Gastroesophageal sphincter (tissue), 4 donors: Measurements from ENCODE around the gene PLXNA1. TPM values are rescaled to one million over a fixed set of nuclear protein-coding genes. Genes with fewer than 3 reads are reported as not detected.

Experiments
- ATAC-seq: fragments of 150-250 bp; one replicate; pipeline ENCODE4 v1.9.1; 2016; ENCODE audit warnings: mild to moderate bottlenecking, moderate library complexity
- H3K27ac ChIP-seq, 4 donors: fragments of 200-600 bp; sonication (generic) in 3 of 4; 1 replicate in 3 of 4; 2 replicates in 1 of 4; pipeline ENCODE4 v1.5.1; 2016 to 2019
- H3K27me3 ChIP-seq: fragments of 200-600 bp; sonication (generic); one replicate; pipeline ENCODE4 v1.5.1; 2019
- H3K36me3 ChIP-seq, 2 donors: fragments of 200-600 bp; sonication (generic); one replicate each; pipeline ENCODE4 v1.5.1; 2019; ENCODE audit warnings: control low read depth in 1 of 2
- H3K4me1 ChIP-seq, 3 donors: fragments of 200-600 bp; sonication (generic); 1 replicate in 2 of 3; 2 replicates in 1 of 3; pipeline ENCODE4 v1.5.1; 2016 to 2019; ENCODE audit warnings: control low read depth in 2 of 3
- H3K4me3 ChIP-seq, 2 donors: fragments of 200-600 bp; sonication (generic); one replicate each; pipeline ENCODE4 v1.5.1; 2019; ENCODE audit warnings: mild to moderate bottlenecking in 1 of 2, moderate library complexity in 1 of 2
- H3K9me3 ChIP-seq, 3 donors: fragments of 200-600 bp; sonication (generic); one replicate each; pipeline ENCODE4 v1.5.1; 2017 to 2019; ENCODE audit warnings: control low read depth in 2 of 3
- EP300 ChIP-seq: sonication (generic); formaldehyde crosslinking; IDR thresholded peaks from one replicate; pipeline ENCODE4 v1.6.1; 2017; ENCODE audit warnings: antibody characterized with exemption, mild to moderate bottlenecking
- POLR2A ChIP-seq, 2 donors: fragments of 450-650 bp; IDR thresholded peaks; one replicate each; pipeline ENCODE4 v1.6.1; 2017; ENCODE audit warnings: antibody characterized with exemption in 2 of 2, mild to moderate bottlenecking in 2 of 2, moderate library complexity in 1 of 2
- POLR2AphosphoS5 ChIP-seq: sonication (generic); formaldehyde crosslinking; IDR thresholded peaks from one replicate; pipeline ENCODE4 v1.6.1; 2017; ENCODE audit warnings: antibody characterized with exemption
- WGBS, 2 donors: methylation state at CpG; one replicate each; pipeline ENCODE4 v1.1.5; 2018; ENCODE audit warnings: low coverage in 1 of 2; 5-methylcytosine and 5-hydroxymethylcytosine counted together
- total RNA-seq, 4 donors: library from RNA; depleted of rRNA; stranded (reverse); fragments of >200 nt; gene quantifications; one replicate each; pipeline ENCODE4 v1.1.0, GENCODE V29; 2016
- TF ChIP-seq, protein P1 (sequence below), 4 experiments: fragments of 200-600 bp in 2 of 4; fragments of 450-650 bp in 2 of 4; sonication (generic) in 1 of 4; IDR thresholded peaks; one replicate each; pipeline ENCODE4 v1.5.1; 2017 to 2019; ENCODE audit warnings: antibody characterized with exemption in 4 of 4, mild to moderate bottlenecking in 2 of 4, moderate library complexity in 2 of 4

PLXNA1 gene
- total RNA-seq, 4 donors from 2014 or later, result 20.1 to 86.7 (median 31.9) TPM

DNA sequence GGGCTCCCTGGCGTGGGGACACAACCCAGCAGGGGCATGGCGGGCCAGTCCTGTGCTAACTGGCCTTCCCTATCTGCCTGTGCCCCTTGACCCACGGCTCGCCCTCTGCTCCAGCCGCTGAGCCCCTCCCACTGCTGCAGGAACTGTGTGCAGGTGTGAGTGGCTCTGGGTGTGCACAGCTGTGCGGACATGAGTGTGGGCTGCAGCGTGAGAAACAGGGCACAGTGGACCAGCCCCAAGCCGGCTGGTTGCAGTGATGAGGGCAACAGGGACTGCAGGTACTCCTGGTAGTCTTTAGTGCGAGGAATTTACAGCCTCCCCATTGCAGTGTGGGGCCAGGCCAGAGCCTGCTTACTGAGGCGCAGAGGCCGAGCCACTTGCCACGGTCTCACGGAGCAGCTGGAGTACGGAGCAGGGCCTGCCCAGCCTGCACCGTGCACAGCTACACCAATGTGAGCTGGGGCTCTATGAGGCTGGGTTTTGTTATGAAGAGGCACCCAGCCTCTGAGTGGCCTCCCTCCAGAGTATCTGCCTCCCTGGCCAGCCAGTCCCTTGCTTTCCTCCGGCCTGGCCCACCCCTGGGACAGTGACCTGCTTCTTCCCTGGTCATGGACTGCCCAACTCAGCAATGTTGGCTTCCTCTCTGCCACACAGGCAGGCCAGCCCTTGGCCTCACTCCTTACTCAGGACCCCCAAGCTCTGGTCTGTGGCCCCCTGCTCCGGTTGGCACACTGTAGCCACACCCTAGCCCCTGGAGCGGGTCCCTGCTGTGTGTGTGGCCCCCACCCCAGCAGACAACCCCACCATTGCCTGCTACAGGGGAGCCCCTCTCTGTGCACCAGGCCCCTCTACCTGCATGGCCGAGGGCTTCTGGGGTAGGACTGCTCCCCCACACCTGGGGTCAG, 47.8 kb downstream of the PLXNA1 start:
- H3K4me1 ChIP-seq, result no peaks in the 10 kb centered on the region
- 100% methylated on average over 1 to 2 of the region's 19 CpGs for WGBS, 2 donors
- TF ChIP-seq EP300 (no peak), POLR2AphosphoS5 (no peak), POLR2A (IDR thresholded peaks at IDR 0.05) (no peak)
- TF ChIP-seq, protein P1, sequence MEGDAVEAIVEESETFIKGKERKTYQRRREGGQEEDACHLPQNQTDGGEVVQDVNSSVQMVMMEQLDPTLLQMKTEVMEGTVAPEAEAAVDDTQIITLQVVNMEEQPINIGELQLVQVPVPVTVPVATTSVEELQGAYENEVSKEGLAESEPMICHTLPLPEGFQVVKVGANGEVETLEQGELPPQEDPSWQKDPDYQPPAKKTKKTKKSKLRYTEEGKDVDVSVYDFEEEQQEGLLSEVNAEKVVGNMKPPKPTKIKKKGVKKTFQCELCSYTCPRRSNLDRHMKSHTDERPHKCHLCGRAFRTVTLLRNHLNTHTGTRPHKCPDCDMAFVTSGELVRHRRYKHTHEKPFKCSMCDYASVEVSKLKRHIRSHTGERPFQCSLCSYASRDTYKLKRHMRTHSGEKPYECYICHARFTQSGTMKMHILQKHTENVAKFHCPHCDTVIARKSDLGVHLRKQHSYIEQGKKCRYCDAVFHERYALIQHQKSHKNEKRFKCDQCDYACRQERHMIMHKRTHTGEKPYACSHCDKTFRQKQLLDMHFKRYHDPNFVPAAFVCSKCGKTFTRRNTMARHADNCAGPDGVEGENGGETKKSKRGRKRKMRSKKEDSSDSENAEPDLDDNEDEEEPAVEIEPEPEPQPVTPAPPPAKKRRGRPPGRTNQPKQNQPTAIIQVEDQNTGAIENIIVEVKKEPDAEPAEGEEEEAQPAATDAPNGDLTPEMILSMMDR (IDR thresholded peaks at IDR 0.05), result no peak
- ATAC-seq, result no peak
- H3K4me3 ChIP-seq, result no peak overlapping the region
- H3K27me3 ChIP-seq, result no peaks in the 10 kb centered on the region
- no peak overlapping the region for H3K27ac ChIP-seq
- no peaks in the 10 kb centered on the region for H3K9me3 ChIP-seq
- peaks cover 0 to 92% of the 10 kb centered on the region in 2 donors for H3K36me3 ChIP-seq

DNA sequence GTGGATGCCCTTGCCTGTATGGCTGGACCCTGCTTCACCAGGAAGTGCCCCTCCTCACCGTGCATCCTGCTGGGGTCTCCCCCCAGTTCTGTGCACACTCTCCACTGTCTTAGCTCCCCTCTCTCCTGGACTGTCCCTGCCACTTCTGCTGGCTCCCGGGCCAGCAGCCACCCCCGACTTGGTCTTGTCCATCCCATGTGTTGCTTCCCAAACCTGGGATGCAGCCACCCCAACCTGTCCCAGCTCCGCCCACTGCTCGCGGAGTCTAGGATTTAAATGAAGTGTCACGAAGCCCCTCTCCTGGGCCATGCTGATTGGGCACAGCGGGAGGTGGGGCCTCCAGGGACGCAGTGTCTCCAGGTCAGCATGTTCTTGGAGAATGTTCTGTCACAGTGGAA, 48.5 kb downstream of the PLXNA1 start:
- Histone ChIP-seq H3K9me3 (no peaks in the 10 kb centered on the region), H3K27ac (no peak overlapping the region), H3K4me3 (no peak overlapping the region), H3K36me3 (peaks cover 0 to 86% of the 10 kb centered on the region in 2 donors), H3K4me1 (no peaks in the 10 kb centered on the region), H3K27me3 (no peaks in the 10 kb centered on the region)
- TF ChIP-seq EP300 (no peak), POLR2AphosphoS5 (no peak), POLR2A (IDR thresholded peaks at IDR 0.05) (no peak)
- TF ChIP-seq, protein P1 (IDR thresholded peaks at IDR 0.05), result no peak
- WGBS, 2 donors, result 86% methylated on average over 1 of the region's 9 CpGs; no CpG with 5 or more reads in 1 of the 2 donors
- no peak for ATAC-seq

DNA sequence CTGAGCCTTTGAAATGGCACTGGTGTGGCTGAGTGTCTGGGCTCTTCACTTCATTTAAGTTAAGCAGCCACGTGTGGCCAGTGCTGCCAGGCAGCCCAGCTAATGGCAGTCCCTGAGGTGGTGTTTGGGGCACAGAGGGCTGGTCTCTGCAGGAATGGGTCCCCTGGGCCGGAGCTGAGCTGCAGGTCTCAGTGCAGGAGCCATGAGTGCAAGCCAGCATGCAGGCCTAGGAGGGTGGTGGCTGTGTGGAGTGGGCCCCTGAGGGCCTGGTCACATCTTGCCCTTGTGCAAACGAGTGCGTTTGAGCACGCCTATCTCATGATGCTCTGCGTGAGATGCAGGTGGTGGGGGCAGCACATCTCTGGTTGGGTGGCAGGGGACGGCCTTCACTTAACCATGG, 48.9 kb downstream of the PLXNA1 start:
- WGBS, 2 donors, result 100% methylated on average over 1 of the region's 7 CpGs; no CpG with 5 or more reads in 1 of the 2 donors
- no peaks in the 10 kb centered on the region for H3K9me3 ChIP-seq
- ATAC-seq, result no peak
- H3K27me3 ChIP-seq, result no peaks in the 10 kb centered on the region
- TF ChIP-seq POLR2AphosphoS5, result no peak
- TF ChIP-seq, protein P1 (IDR thresholded peaks at IDR 0.05), result no peak
- no peak for TF ChIP-seq EP300
- TF ChIP-seq POLR2A (IDR thresholded peaks at IDR 0.05), result no peak
- H3K4me3 ChIP-seq, result no peak overlapping the region
- peaks cover 0 to 2% (median 0%) of the 10 kb centered on the region in 3 donors for H3K4me1 ChIP-seq
- H3K27ac ChIP-seq, result no peak overlapping the region
- H3K36me3 ChIP-seq, result peaks cover 0 to 82% of the 10 kb centered on the region in 2 donors

DNA sequence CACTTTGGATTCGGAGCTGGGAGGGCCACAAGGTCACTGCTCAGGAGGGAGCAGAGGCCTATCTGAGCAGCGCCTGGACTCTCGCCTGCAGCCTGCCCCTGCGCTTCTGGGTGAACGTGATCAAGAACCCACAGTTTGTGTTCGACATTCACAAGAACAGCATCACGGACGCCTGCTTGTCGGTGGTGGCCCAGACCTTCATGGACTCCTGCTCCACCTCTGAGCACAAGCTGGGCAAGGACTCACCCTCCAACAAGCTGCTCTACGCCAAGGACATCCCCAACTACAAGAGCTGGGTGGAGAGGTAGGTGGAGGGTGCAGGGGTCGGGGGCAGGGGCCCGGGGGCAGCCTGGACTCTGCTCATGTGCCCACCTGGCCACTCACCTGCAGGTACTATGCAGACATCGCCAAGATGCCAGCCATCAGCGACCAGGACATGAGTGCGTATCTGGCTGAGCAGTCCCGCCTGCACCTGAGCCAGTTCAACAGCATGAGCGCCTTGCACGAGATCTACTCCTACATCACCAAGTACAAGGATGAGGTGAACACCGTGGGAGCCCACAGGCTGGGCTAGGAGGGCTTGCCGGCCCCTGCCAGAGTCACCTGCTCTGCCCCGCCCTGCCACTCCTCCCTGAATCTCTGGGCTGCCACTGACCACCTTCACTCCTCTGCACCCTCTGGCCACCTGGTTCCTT, 49.5 kb downstream of the PLXNA1 start:
- Histone ChIP-seq H3K4me1 (peaks cover 0 to 7% (median 0%) of the 10 kb centered on the region in 3 donors), H3K27me3 (no peaks in the 10 kb centered on the region), H3K36me3 (peaks cover 0 to 76% of the 10 kb centered on the region in 2 donors), H3K9me3 (no peaks in the 10 kb centered on the region), H3K27ac (no peak overlapping the region), H3K4me3 (no peak overlapping the region)
- 0 to 73% methylated on average over 1 to 5 of the region's 21 CpGs for WGBS, 2 donors
- TF ChIP-seq POLR2A (IDR thresholded peaks at IDR 0.05), result no peak
- no peak for TF ChIP-seq EP300
- no peak for TF ChIP-seq POLR2AphosphoS5
- TF ChIP-seq, protein P1 (IDR thresholded peaks at IDR 0.05), result no peak
- ATAC-seq, result no peak

Other genes with a start within 250 kb of the PLXNA1 start
- gene PRR23E, start 210.0 kb downstream of the PLXNA1 start, total RNA-seq, result not detected